SH-SY5Y (cell line): ENCODE data around the gene BIRC7.

Experiments
- GATA2 ChIP-seq: IDR thresholded peaks from 2 replicates; pipeline ENCODE4 v1.6.1; 2011; ENCODE audit warnings: mild to moderate bottlenecking, low read depth, low read length
- GATA3 ChIP-seq: IDR thresholded peaks from 2 replicates; pipeline ENCODE4 v1.6.1; 2011; ENCODE audit warnings: low read depth, mild to moderate bottlenecking, low read length, moderate library complexity

- TF ChIP-seq GATA2 = no peak
- no peak for TF ChIP-seq GATA3
These were observed 572 bp downstream of the BIRC7 start for GRCh38 chr20:63236116-63236837.
